HG03432 (cell line): Measurements from ENCODE around the gene GPR17.

Source experiments
- ATAC-seq: cut with Tn5 transposase; IDR thresholded peaks from one replicate; pipeline ENCODE4 v1.9.1; 2021; ENCODE audit warnings: mild to moderate bottlenecking, moderate library complexity; ENCODE audit not compliant: unreplicated experiment

The GPR17 gene

GRCh38 chr2:127614246-127614645, 31.7 kb upstream of the GPR17 start:
- no peak for ATAC-seq

- ATAC-seq: no peak
These were observed 31.2 kb upstream of the GPR17 start for GRCh38 chr2:127614731-127615130.

GRCh38 chr2:127615511-127616166, 30.3 kb upstream of the GPR17 start:
- ATAC-seq: no peak

GRCh38 chr2:127618551-127619202, 27.3 kb upstream of the GPR17 start:
- ATAC-seq: no peak

- no peak for ATAC-seq
These were observed 26.8 kb upstream of the GPR17 start for GRCh38 chr2:127619203-127619590.

GRCh38 chr2:127619877-127620705, 25.9 kb upstream of the GPR17 start:
- ATAC-seq: peak; percentile 71

GRCh38 chr2:127620866-127621265, 25.1 kb upstream of the GPR17 start:
- ATAC-seq: no peak

GRCh38 chr2:127621981-127622431, 23.9 kb upstream of the GPR17 start:
- no peak for ATAC-seq

- no peak for ATAC-seq
These were observed 23.2 kb upstream of the GPR17 start for GRCh38 chr2:127622561-127623387.

- no peak for ATAC-seq
These were observed 22.3 kb upstream of the GPR17 start for GRCh38 chr2:127623388-127624319.

- no peak for ATAC-seq
These were observed 21.6 kb upstream of the GPR17 start for GRCh38 chr2:127624320-127624755.

- ATAC-seq: no peak
These were observed 21.0 kb upstream of the GPR17 start for GRCh38 chr2:127624756-127625571.

- no peak for ATAC-seq
These were observed 20.4 kb upstream of the GPR17 start for GRCh38 chr2:127625572-127625951.

- ATAC-seq: no peak
These were observed 19.8 kb upstream of the GPR17 start for GRCh38 chr2:127626175-127626574.

- ATAC-seq: no peak
These were observed 18.8 kb upstream of the GPR17 start for GRCh38 chr2:127626917-127627739.

GRCh38 chr2:127627740-127628571, 18.0 kb upstream of the GPR17 start:
- ATAC-seq: no peak
